Gastroesophageal sphincter (tissue), 3 donors: Measurements from ENCODE around the gene RPLP2.

Experiments used
- CTCF ChIP-seq, 4 experiments: fragments of 200-600 bp in 2 of 4; fragments of 450-650 bp in 2 of 4; sonication (generic) in 1 of 4; IDR thresholded peaks; one replicate each; pipeline ENCODE4 v1.5.1; 2017 to 2019; ENCODE audit warnings: antibody characterized with exemption in 4 of 4, mild to moderate bottlenecking in 2 of 4, moderate library complexity in 2 of 4
- POLR2A ChIP-seq, 2 donors: fragments of 450-650 bp; IDR thresholded peaks; one replicate each; pipeline ENCODE4 v1.6.1; 2017; ENCODE audit warnings: antibody characterized with exemption in 2 of 2, mild to moderate bottlenecking in 2 of 2, moderate library complexity in 1 of 2
- POLR2AphosphoS5 ChIP-seq: sonication (generic); formaldehyde crosslinking; IDR thresholded peaks from one replicate; pipeline ENCODE4 v1.6.1; 2017; ENCODE audit warnings: antibody characterized with exemption

- TF ChIP-seq CTCF (IDR thresholded peaks at IDR 0.05) (no peak), POLR2A (IDR thresholded peaks at IDR 0.05) (no peak), POLR2AphosphoS5 (no peak)
Observed at GRCh38 chr11:794766-795633, 14.8 kb upstream of the RPLP2 start.
